Endothelial cell (in vitro differentiated cells): Measurements from ENCODE around the gene TOMM40. TPM values are rescaled to one million over a fixed set of nuclear protein-coding genes. Genes with fewer than 3 reads are reported as not detected.
A peak's percentile ranks its signal among the peaks of the same experiment; 100 is the strongest.
"Not testable (repeated sequence)": the region's sequence is repeated elsewhere in the genome, so short reads cannot be mapped to it uniquely, and the experiment has no call there.

Experiments used
- DNase-seq: peaks from one replicate; pipeline ENCODE4 v3.0.0; 2021; ENCODE audit warnings: low spot score
- H3K27ac Mint-ChIP-seq: one replicate; pipeline ENCODE4 v1.8.0; 2021; ENCODE audit warnings: mixed read lengths, inconsistent platforms; ENCODE audit not compliant: unreplicated experiment
- H3K27me3 Mint-ChIP-seq: one replicate; pipeline ENCODE4 v1.8.0; 2021; ENCODE audit warnings: mild to moderate bottlenecking, moderate library complexity, mixed read lengths, inconsistent platforms; ENCODE audit not compliant: unreplicated experiment
- H3K36me3 Mint-ChIP-seq: one replicate; pipeline ENCODE4 v1.8.0; 2021; ENCODE audit warnings: mild to moderate bottlenecking, low read depth, mixed read lengths, inconsistent platforms; ENCODE audit not compliant: unreplicated experiment
- H3K4me1 Mint-ChIP-seq: one replicate; pipeline ENCODE4 v1.8.0; 2021; ENCODE audit warnings: mild to moderate bottlenecking, mixed read lengths, inconsistent platforms; ENCODE audit not compliant: unreplicated experiment
- H3K4me3 Mint-ChIP-seq: one replicate; pipeline ENCODE4 v1.8.0; 2021; ENCODE audit warnings: mild to moderate bottlenecking, mixed read lengths, inconsistent platforms; ENCODE audit not compliant: unreplicated experiment
- H3K9me3 Mint-ChIP-seq: one replicate; pipeline ENCODE4 v1.8.0; 2021; ENCODE audit warnings: mixed read lengths, inconsistent platforms; ENCODE audit not compliant: unreplicated experiment
- CTCF ChIP-seq: fragments of 200-600 bp; sonication (generic); IDR thresholded peaks from one replicate; pipeline ENCODE4 v1.5.0; 2021; ENCODE audit warnings: antibody characterized with exemption; ENCODE audit not compliant: unreplicated experiment
- total RNA-seq: library from RNA; stranded (reverse); fragmentation: NEBNext Ultra II Directional; extraction: Animal tissue kit (Norgen Biotek cat#: 25700); gene quantifications from one replicate; pipeline ENCODE4 v1.2.1, GENCODE V29; 2021; ENCODE audit not compliant: unreplicated experiment

Gene TOMM40
- total RNA-seq, 1 donor from 2014 or later, result 60.5 TPM

GRCh38 chr19:44878120-44878865, 12.8 kb upstream of the TOMM40 start:
- H3K36me3 Mint-ChIP-seq, result peaks cover 49% of the 10 kb centered on the region
- H3K27ac Mint-ChIP-seq, result peak overlapping the region; percentile 85
- DNase-seq, result no peak
- H3K9me3 Mint-ChIP-seq, result no peaks in the 10 kb centered on the region
- H3K4me1 Mint-ChIP-seq, result peaks cover 38% of the 10 kb centered on the region
- TF ChIP-seq CTCF, result no peak
- peak overlapping the region; percentile 31 for H3K4me3 Mint-ChIP-seq
- peaks cover 26% of the 10 kb centered on the region for H3K27me3 Mint-ChIP-seq

GRCh38 chr19:44879309-44880065, 11.6 kb upstream of the TOMM40 start:
- H3K4me1 Mint-ChIP-seq, result peaks cover 34% of the 10 kb centered on the region
- peaks cover 45% of the 10 kb centered on the region for H3K36me3 Mint-ChIP-seq

GRCh38 chr19:44882063-44882462, 9.0 kb upstream of the TOMM40 start:
- Mint-ChIP-seq H3K4me1 (peaks cover 15% of the 10 kb centered on the region), H3K36me3 (peaks cover 30% of the 10 kb centered on the region), H3K27me3 (peaks cover 18% of the 10 kb centered on the region), H3K27ac (peak overlapping the region; percentile 85), H3K9me3 (no peaks in the 10 kb centered on the region), H3K4me3 (peak overlapping the region; percentile 84)
- no peak for DNase-seq
- TF ChIP-seq CTCF, result no peak

More at GRCh38 chr19:44879309-44880065, 11.6 kb upstream of the TOMM40 start:
- Mint-ChIP-seq H3K27me3 (peaks cover 17% of the 10 kb centered on the region), H3K9me3 (no peaks in the 10 kb centered on the region), H3K4me3 (peak overlapping the region; percentile 60), H3K27ac (peak overlapping the region; percentile 63)
- no peak for DNase-seq
- TF ChIP-seq CTCF, result no peak

GRCh38 chr19:44882619-44883397, 8.2 kb upstream of the TOMM40 start:
- H3K4me1 Mint-ChIP-seq, result peaks cover 11% of the 10 kb centered on the region

GRCh38 chr19:44883922-44884321, 7.1 kb upstream of the TOMM40 start:
- TF ChIP-seq CTCF, result no peak
- H3K27me3 Mint-ChIP-seq, result peaks cover 14% of the 10 kb centered on the region
- no peaks in the 10 kb centered on the region for H3K9me3 Mint-ChIP-seq
- peaks cover 33% of the 10 kb centered on the region for H3K36me3 Mint-ChIP-seq
- H3K4me3 Mint-ChIP-seq, result no peak overlapping the region
- no peak for DNase-seq
- H3K4me1 Mint-ChIP-seq, result peaks cover 8% of the 10 kb centered on the region
- no peak overlapping the region for H3K27ac Mint-ChIP-seq

More at GRCh38 chr19:44882619-44883397, 8.2 kb upstream of the TOMM40 start:
- DNase-seq, H3K27ac Mint-ChIP-seq, H3K9me3 Mint-ChIP-seq, H3K4me3 Mint-ChIP-seq: not testable (repeated sequence)
- H3K36me3 Mint-ChIP-seq, result peaks cover 34% of the 10 kb centered on the region
- H3K27me3 Mint-ChIP-seq, result peaks cover 18% of the 10 kb centered on the region
